Inferior parietal cortex (tissue), 1 donor: ENCODE data around the gene RTTN.
A peak's percentile ranks its signal among the peaks of the same experiment; 100 is the strongest.
"Not testable (repeated sequence)": the region's sequence is repeated elsewhere in the genome, so short reads cannot be mapped to it uniquely, and the experiment has no call there.

Source experiments
- DNase-seq: peaks from one replicate; pipeline ENCODE4 v3.0.0-alpha.2; 2016; ENCODE audit errors: extremely low spot score

Gene RTTN

DNA sequence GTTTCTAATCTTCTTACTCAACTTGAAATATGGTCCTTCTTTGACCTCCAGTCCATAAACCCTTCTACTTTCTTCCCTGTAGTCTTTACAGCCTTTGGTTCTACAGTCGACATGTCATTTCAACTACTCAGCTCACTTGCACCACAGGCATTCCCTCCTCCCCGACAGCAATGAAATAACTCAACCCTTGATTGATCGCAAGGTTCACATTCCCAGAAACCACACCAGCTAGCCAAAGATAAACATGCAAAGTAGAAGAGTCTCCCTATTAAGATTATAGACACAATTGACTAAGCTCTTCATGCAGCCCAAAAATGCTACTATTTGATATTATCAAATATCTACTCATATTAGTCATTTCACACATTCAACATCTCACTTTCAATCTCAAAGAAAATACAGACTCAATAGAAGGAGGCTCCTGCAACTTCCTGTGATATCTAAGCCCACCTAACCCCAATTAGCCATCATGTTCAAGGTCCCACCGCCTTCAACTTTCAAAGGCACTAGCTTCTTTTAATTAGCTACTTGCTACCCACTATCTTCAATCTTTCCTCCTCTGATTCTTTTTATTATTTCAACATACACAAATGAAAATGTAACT is 50.8 kb downstream of the RTTN start:
- no peak for DNase-seq

DNA sequence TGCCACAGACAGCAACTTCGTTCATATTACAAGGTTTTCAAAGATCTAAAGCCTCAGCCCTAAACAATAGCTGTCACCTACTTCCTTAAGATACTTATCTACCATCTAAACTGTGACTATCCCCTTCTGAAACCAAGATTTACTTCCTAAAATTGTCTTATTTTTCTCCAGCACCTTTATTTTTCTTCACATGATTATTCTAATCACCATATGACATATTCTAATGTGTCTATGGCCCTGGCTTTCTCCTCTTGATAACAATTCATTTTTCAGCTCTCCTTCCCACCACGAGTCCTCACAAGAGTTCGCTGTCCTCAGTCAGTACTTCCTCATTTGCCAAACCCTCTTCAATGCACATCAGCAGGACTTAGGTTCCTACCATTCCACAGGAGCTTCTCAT is 53.9 kb downstream of the RTTN start:
- DNase-seq = no peak

DNA sequence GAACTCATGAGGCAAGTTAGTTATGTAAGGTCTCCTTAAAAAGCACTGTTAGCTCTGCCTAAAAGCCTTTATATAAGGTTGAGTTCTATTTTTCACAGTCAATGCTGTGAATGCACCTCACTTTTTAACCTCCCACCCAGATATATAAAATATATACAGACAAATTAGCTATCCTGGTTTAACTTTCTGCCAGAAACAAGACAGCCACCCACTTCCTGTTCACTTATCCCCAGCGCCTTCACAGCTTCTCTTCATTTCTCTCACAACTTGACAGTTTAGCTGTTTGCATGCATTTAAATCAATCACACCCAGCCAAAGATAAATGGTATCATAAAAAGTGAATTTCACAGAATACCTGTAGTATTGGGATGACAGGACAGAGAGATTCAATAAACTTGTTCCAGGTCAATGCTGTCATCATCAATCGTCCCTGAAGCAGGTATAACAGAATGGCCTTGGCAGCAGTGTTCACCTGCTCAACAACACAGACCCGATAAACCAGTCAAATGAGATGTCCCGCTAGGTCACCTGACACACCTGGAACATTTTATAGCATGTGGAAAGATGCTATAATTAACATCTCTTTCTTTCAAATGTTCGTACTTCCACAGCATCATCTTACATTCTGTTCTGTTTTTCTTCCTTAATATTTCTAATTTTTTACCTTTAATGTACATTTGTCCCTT is 55.7 kb downstream of the RTTN start:
- DNase-seq = no peak

DNA sequence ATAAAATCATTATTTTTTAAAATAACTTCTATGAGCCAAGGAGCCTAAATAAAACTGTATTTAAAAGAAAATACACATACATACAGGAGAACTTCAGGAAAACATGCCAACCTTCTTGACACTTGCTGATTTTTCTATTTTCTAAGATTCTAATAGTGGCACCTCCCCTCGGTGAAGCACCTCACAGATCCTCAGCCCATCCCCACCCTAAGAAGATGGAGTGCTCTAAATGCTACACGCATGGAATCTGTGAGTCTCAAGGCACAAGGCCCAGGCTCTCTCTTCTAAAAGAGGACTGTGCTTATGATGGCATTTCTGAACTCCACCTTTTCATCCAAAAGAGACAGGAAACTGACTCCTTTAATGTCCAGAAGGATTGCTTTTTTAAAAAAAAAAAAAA is 56.3 kb downstream of the RTTN start:
- no peak for DNase-seq

DNA sequence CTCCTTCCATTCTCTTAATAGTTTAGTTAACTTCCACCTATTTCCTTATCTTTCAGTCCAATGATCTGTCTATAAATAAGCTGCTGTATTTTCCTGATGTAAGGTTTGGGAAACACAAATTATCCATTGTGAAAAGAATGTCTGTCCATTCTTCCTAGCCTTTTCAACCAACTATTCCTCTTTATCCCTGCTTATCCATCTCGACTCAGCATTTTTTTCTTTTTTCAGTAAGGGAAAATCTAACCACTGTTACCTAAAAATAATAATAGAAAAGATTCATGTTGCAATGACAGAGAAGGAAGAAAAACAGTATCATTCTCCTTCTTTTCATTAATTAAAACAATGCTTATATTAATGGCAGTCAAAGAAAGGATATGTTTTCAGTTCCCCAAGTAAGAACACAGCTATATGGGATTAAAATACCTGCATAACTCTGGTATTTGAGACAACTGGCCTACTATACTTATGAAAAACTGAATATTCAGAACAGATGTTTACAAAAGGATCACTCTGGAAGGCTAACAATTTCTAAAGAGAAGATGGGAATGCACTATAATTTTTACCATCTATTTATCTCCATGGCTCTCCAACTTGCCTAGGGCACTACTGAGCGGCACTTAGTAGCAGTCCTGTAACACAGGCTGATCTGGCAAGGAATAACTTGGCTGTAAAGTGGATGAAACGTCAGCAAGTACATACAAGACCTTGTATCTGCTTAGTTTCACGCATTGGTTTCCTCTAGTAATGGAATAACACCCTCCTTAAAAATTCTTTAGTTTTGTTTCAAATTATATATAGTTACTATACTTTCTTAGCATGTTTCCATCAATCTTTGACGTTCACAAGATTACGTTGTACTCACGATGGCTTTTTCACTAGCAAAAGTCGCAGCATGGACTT is 57.2 kb downstream of the RTTN start:
- no peak for DNase-seq

DNA sequence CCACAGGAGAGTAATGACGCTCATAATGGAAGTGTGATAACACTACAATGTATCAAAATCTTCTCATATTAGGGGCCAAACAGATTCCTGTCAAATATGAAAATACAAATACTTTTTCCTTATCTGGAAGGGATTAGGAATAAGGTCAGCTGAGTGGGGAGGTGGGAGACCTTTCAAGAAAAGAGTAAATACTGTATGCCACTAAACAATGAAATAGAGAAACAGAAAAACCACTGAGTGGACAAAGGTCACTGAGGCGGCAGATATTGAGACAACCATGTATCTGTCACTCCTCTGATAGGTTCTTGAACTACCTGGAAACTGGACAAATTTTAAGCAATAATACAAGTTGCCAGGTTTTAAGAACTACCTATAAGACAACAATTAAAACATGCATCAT is 59.3 kb downstream of the RTTN start:
- DNase-seq = no peak

DNA sequence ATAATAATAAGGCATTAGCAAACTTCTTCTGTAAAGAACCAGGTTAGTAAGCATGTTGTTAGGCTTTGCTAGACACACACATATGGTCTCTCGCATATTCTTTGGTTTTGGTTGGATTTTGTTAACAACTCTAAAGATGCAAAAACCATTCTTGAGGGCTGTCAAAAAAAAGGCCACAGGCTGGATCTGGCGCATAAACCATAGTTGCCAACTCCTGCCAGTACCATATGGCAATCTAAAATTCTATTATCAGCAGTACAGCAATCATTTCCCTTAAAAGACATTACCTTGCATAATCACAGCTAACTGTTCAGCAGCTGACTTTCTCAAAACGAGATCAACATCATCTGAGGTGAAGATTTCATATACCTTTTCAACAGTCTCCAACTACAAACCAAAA is 63.5 kb downstream of the RTTN start:
- DNase-seq = no peak

DNA sequence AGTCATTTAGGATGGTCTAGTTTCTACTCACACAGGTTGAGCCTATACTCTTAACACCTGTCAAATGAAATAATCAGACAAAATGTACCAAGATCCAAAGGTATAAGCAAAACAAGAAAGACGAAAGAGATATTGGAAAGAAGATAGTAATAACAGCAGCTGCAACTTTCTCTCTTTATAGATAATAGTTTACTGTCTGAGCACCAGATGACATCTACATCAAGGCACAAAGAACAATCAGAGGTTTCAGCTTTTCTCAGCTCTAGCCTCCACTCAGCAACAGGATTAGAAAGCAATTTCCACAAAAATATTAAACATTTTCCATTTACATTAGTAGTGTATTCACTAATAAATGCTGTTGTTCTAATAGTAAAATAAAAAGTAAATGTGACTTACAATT is 66.3 kb downstream of the RTTN start:
- DNase-seq = peak; percentile 42

DNA sequence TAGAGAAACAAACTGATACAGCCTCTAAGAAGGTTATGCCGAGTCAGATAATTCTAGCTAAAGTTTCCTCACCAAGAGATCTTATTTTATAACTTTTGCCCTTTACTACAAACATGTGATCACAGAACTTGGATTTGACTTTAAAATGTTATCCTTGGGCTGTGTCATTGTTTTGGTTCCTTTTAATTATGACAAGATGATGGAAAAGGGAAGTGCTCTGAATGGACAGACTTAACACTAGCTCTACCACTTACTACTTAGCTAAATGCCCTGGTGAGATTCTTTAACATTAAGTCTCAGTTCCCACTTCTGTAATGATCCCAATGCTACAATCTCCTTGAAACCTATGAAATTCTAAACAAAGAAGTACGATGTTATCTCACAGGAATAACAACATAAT is 69.9 kb downstream of the RTTN start:
- no peak for DNase-seq

DNA sequence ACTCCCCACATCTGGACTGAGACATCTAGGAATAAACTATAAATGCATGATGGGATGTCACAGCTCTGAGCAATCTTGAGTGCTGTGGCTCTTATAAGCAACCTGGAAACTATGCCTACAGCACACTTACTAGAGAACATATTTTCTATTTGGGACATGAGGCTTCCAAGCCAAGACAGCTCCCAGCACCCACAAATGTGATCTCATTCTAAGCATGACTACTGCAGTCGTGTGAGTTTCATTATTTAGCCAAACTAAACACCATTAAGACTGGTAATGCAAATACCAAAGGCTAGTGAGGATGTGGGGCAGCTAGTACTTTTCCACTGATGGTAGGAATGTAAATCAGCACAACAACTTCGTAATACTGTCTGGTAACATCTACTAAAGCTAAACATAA is 72.5 kb downstream of the RTTN start:
- no peak for DNase-seq

DNA sequence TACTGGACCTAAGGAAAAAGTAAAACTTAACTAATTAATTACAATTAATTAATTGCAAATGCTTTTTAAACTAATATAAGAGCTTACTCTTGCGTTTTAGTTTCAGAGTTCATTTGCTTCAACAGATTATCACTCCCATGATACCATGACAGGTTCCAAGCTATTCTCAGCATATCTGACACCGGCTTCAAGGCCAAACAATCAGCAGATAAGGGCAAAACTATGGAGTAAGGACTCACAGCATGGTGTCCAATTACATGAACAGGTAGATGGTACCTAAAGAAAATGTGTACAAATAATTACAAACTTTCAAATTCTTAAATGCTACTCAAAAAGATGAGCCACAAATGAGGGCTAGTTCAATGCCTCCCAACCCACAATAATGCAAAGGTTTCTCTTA is 77.2 kb downstream of the RTTN start:
- no peak for DNase-seq

DNA sequence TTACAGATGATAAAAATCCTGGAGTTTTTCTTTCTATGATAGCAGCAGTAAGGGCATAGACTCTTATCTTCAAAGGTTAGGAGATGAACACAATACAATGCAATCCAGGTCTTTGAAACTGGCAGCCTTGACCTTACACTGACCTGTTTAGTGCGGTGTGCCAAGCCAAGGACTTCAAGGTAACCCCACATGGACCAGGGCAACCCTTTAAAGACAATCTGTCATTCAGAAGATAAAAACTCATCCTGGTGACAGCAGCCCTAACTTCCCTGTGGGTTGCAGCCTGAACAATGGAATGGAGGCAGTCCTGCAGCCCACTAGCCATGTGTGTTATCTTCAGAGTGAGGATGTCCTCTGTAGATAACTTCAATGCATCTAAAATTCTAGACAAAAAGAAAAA is 78.1 kb downstream of the RTTN start:
- DNase-seq = no peak

DNA sequence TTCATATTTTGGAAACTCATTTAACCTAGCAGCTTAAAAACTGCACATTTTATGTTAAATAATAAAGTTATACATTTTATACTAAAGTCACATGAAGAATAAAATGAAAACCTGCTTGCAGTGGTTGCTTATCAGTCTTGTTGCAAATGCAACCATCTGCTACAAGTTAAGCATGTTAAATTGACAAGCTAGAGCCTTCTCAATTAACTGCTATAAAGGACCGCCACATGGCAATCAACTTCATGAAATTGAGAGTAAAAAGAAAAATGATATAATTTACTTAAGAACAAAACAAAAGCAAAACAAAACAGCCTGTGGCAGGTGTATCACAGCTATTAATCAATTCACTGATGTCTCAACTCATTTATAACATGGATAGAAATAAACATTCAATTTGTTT is 78.7 kb downstream of the RTTN start:
- no peak for DNase-seq

DNA sequence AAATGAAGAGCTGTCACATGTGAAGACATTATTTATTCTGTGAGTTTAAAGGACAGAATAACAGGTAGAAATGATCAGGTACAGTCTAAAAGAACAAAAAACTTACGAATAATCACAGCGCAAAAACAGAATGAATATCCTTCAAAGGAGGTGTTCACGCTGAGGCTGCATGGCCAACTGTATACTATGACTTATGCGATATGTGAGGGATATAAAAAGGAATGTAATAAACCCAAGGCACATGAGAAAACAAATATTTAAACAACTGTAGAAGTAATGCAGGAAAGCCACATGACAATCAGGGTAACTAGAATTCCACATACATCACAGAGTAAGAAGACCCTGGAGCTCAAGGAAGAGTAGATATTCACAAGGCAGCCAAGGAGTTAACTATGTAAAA is 81.3 kb downstream of the RTTN start:
- no peak for DNase-seq

DNA sequence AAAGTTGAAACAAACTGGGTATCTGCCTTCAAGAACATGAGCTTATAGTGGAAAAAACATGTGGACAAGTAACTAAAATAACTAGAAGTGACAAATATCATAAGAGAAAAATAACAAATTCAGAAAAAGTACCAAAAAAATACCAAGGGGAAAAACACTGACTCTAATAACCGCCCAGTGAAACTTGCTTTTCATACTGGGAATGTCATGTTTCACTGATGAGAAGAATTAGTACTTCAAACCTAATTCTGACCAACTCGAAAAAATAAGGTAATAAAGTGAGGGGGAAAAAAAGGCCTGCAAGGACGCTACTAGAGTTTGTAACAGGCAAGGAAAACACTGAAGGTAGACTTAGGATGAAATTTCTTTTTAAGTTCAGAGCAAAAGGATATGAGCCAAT is 83.6 kb downstream of the RTTN start:
- DNase-seq = no peak

DNA sequence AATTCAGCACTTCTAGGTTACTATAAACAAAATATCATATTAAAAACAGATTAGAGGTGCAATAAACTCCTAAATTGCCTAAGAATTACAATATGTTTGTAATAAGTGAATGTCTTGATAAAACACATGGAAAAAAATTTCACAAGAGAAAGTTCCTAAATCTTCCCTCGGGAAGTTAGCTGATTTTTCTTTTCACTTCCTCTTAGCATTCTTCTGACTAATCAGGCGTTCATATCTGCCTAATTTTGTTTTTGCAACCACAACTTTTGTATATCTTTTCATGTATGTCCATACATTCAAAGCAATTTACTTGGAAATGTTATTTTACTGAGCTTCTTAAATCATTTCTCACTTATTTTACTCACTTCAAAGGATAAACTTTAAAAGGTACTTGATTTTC is 88.5 kb downstream of the RTTN start:
- DNase-seq = no peak

DNA sequence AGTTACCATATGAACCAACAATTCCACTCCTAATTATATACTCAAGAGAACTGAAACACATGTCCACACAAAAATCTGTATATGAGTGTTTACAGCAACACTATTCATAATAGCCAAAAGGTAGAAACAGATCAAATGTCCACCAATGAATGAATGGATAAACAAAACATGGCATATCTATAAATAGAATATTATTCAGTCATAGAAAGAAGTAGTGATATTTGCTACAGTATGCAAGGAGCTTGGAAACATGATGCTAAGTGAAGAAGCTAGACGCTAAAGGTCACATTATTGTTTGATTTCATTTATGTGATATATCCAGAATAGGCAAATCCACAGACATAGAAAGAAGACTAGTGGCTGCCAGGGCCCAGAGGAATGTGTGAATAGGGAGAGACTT is 92.0 kb downstream of the RTTN start:
- no peak for DNase-seq

DNA sequence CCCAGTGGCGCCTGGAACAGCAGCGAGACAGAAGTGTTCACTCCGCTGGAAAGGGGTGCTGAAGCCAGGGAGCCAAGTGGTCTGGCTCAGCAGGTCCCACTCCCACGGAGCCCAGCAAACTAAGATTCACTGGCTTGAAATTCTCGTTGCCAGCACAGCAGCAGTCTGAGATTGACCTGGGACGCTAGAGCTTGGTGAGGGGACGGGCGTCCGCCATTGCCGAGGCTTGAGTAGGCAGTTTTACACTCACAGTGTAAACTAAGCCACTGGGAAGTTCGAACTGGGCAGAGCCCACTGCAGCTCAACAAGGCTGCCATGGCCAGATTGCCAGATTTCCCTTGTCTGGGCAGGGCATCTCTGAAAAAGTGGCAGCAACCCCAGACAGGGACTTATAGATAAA is 94.8 kb downstream of the RTTN start:
- no peak for DNase-seq

DNA sequence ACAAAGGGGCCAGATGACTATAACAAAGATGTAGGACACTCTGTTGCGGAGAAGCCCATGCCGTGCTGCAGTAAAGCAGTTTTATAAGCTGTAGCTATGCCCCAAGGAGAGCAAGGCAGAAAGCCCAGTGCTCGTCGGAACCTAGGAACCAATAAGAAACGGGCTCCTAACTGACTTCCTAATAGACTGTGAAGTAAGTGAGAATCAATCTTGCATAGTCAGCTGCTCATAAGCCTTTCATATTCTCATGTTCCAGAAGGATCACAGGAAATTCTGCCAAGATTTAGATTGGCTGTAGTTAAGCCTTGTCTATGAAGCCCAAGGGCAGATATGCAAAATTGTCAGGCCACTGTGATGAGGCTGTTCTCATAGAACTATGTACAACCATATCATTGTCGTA is 98.4 kb downstream of the RTTN start:
- DNase-seq = no peak

DNA sequence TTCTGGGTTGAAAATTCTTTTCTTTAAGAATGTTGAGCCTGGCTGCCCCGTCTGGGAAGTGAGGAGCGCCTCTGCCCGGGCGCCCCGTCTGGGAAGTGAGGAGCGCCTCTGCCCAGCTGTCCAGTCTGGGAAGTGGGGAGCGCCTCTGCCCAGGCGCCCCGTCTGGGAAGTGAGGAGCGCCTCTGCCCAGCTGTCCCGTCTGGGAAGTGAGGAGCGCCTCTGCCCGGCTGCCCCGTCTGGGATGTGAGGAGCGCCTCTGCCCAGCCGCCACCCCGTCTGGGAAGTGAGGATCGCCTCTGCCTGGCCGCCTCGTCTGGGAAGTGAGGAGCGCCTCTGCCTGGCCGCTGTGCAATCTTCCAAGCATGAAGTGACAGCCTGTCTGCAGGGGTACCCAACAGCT is 102.6 kb downstream of the RTTN start:
- not testable (repeated sequence) for DNase-seq

DNA sequence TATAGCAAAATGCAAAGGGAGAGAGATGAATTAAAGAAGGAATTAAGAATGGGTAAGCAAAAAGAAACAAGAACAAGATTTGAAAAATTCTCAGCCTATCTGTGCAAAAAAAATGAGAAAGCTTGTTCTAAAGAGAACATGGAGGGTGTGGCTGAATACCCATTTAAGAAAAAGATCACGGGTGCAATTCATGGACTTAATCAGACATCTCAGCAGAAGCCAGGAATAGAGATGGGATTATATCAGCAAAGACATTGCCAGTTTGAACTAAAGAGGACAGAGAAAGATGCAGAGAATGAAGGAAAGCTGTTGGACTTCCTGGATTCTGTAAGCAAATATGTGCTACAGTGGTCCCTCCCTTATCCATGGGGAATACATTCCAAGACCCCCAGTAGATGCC is 115.6 kb downstream of the RTTN start:
- DNase-seq = no peak

DNA sequence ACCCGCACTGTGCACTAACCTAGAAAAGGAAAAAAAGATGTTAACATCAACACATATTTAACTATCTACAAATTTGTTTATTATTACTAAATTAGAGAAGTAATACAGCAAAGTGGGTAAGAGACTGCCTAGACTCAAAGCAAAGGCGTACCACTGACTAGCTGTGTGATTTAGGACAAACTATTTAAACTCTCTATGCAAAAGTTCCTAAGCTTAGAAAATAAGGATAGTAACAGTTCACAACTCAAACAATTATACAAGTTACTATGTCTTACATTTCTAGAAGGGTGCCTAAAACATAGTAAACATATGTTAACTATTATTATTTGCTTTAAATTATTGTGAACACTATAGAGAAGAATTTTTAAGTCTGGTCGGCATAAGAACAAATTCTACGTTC is 119.4 kb downstream of the RTTN start:
- no peak for DNase-seq

DNA sequence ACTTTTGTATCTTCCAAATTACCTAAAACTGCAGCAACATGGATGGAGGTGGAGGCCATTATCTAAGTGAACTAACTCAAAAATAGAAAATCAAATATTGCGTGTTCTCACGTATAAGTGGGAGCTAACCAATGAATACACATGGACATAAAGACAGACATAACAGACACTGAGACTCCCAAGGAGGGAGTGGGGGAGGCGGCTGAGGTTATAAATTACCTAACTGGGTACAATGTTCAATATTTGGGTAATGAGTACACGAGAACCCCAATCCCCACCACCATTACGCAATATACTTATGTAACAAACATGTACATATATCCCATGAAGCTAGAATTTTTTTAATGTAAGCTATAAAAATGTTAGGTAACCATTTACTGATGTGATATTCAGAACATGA is 119.8 kb downstream of the RTTN start:
- DNase-seq = no peak
